Ectodermal cell (in vitro differentiated cells): ENCODE data around the gene ANKS3.

Source experiments
- H3K27ac ChIP-seq: 2 replicates; pipeline ENCODE4 v1.7.0; 2013; ENCODE audit warnings: mild to moderate bottlenecking, low read depth, low read length; ENCODE audit not compliant: insufficient read depth, poor library complexity, severe bottlenecking
- H3K27me3 ChIP-seq: 2 replicates; pipeline ENCODE4 v1.7.0; 2013; ENCODE audit warnings: mild to moderate bottlenecking, low read length; ENCODE audit not compliant: insufficient read depth, control insufficient read depth, poor library complexity, severe bottlenecking
- H3K36me3 ChIP-seq: one replicate; pipeline ENCODE4 v1.7.0; 2013; ENCODE audit warnings: low read length; ENCODE audit not compliant: control insufficient read depth, insufficient read depth
- H3K4me1 ChIP-seq: one replicate; pipeline ENCODE4 v1.7.0; 2013; ENCODE audit warnings: low read length; ENCODE audit not compliant: control insufficient read depth, insufficient read depth
- H3K4me3 ChIP-seq: 2 replicates; pipeline ENCODE4 v1.7.0; 2013; ENCODE audit warnings: low read depth, low read length, control low read depth; ENCODE audit not compliant: insufficient read depth
- H3K9me3 ChIP-seq: 2 replicates; pipeline ENCODE4 v1.7.0; 2013; ENCODE audit warnings: mild to moderate bottlenecking, low read length, moderate library complexity; ENCODE audit not compliant: control insufficient read depth
- WGBS, 2 experiments: methylation state at CpG; one replicate each; pipeline ENCODE4 v1.1.7; 2013; ENCODE audit warnings: missing lambda C conversion rate in 2 of 2; 5-methylcytosine and 5-hydroxymethylcytosine counted together

The ANKS3 gene

DNA sequence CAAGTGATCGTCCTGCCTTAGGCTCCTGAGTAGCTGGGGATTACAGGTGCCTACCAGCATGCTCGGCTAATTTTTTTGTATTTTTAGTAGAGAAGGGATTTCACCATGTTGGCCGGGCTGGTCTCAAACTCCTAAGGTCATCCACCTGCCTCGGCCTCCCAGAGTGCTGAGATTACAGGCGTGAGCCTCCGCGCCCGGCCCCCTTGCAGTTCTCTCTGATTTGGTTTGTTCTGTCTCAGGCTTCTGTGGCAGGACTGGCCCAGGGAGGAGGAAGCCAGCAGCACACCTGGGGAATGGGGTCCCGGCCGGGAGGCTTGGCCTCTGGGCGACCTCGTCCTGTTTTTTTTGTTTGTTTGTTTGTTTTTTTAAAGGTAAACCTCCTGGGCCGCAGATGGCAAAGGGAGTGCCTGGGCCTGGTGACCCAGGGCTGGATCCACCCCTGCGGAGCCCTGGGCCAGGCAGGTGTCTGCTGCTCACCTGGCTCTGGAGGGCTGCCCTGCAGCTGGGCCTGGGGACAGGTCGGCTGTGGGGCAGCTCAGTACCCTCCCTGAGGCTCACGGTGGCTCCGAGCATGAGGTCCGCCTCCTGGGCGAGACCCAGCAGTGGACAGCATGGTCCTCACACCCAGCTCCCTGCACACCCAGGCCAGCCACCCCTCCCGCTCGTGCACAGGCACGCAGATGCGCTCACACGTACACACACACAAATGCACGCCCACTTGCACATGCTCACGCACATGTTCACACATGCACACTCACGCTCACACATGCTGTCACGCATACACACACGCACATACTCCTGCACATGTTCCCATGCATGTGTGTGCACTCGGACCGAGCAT, 44.0 kb downstream of the ANKS3 start:
- no peak overlapping the region for H3K4me3 ChIP-seq
- 91 to 93% methylated on average over 31 of the region's 31 CpGs for WGBS, 2 experiments
- H3K36me3 ChIP-seq = no peaks in the 10 kb centered on the region
- no peak overlapping the region for H3K27ac ChIP-seq
- H3K27me3 ChIP-seq = no peaks in the 10 kb centered on the region
- H3K9me3 ChIP-seq = no peaks in the 10 kb centered on the region
- H3K4me1 ChIP-seq = peaks cover 9% of the 10 kb centered on the region

- Histone ChIP-seq H3K36me3 (no peaks in the 10 kb centered on the region), H3K27ac (no peak overlapping the region), H3K27me3 (no peaks in the 10 kb centered on the region), H3K9me3 (no peaks in the 10 kb centered on the region), H3K4me3 (no peak overlapping the region), H3K4me1 (peaks cover 7% of the 10 kb centered on the region)
- 93 to 96% methylated on average over 21 of the region's 21 CpGs for WGBS, 2 experiments
Measured at GRCh38 chr16:4689091-4689671, 44.9 kb downstream of the ANKS3 start.

DNA sequence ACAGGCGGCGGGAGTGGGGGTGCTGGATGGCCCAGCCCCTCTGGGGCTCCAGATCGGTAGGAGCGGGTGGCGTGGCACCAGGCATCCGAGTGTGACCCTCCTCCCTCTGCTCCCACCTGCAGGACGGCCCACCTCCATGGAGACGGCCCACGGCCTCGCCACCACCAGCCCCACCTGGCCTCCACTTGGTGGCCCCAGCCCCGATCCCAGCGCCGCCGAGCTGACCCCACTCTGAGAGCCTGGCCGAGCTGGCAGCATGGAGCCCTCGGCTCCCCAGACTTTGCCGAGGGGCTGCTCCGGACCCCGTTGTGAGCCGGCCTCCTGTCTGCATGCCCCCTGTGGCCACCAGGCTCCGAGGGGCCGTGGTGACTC, 45.4 kb downstream of the ANKS3 start:
- no peak overlapping the region for H3K4me3 ChIP-seq
- peaks cover 7% of the 10 kb centered on the region for H3K4me1 ChIP-seq
- H3K27ac ChIP-seq = no peak overlapping the region
- 95% methylated on average over 22 of the region's 22 CpGs for WGBS, 2 experiments
- H3K27me3 ChIP-seq = no peaks in the 10 kb centered on the region
- H3K9me3 ChIP-seq = no peaks in the 10 kb centered on the region
- H3K36me3 ChIP-seq = no peaks in the 10 kb centered on the region

GRCh38 chr16:4687946-4688673, 46.0 kb downstream of the ANKS3 start:
- Histone ChIP-seq H3K36me3 (no peaks in the 10 kb centered on the region), H3K4me1 (peaks cover 7% of the 10 kb centered on the region), H3K27me3 (no peaks in the 10 kb centered on the region), H3K27ac (no peak overlapping the region), H3K4me3 (no peak overlapping the region), H3K9me3 (no peaks in the 10 kb centered on the region)
- 92 to 94% methylated on average over 39 of the region's 39 CpGs for WGBS, 2 experiments

GRCh38 chr16:4687416-4687815, 46.7 kb downstream of the ANKS3 start:
- peaks cover under 1% of the 10 kb centered on the region for H3K36me3 ChIP-seq
- no peaks in the 10 kb centered on the region for H3K27me3 ChIP-seq
- peaks cover 5% of the 10 kb centered on the region for H3K4me1 ChIP-seq
- no peak overlapping the region for H3K4me3 ChIP-seq
- 87 to 94% methylated on average over 8 of the region's 8 CpGs for WGBS, 2 experiments
- no peak overlapping the region for H3K27ac ChIP-seq
- no peaks in the 10 kb centered on the region for H3K9me3 ChIP-seq

- WGBS, 2 experiments = 91 to 92% methylated on average over 27 of the region's 27 CpGs
- H3K4me1 ChIP-seq = no peaks in the 10 kb centered on the region
- H3K9me3 ChIP-seq = no peaks in the 10 kb centered on the region
- H3K36me3 ChIP-seq = peaks cover 7% of the 10 kb centered on the region
- H3K27ac ChIP-seq = no peak overlapping the region
- H3K27me3 ChIP-seq = no peaks in the 10 kb centered on the region
- no peak overlapping the region for H3K4me3 ChIP-seq
Measured at GRCh38 chr16:4686497-4687210, 47.4 kb downstream of the ANKS3 start.

GRCh38 chr16:4685776-4686496, 48.1 kb downstream of the ANKS3 start:
- Histone ChIP-seq H3K36me3 (peaks cover 7% of the 10 kb centered on the region), H3K27me3 (no peaks in the 10 kb centered on the region), H3K9me3 (no peaks in the 10 kb centered on the region), H3K4me1 (no peaks in the 10 kb centered on the region), H3K4me3 (no peak overlapping the region), H3K27ac (no peak overlapping the region)
- WGBS, 2 experiments = 94 to 96% methylated on average over 37 to 38 of the region's 38 CpGs

GRCh38 chr16:4685292-4685691, 48.8 kb downstream of the ANKS3 start:
- Histone ChIP-seq H3K27ac (no peak overlapping the region), H3K9me3 (no peaks in the 10 kb centered on the region), H3K4me3 (no peak overlapping the region), H3K4me1 (no peaks in the 10 kb centered on the region), H3K36me3 (peaks cover 7% of the 10 kb centered on the region), H3K27me3 (no peaks in the 10 kb centered on the region)
- WGBS, 2 experiments = 94 to 95% methylated on average over 13 of the region's 13 CpGs

DNA sequence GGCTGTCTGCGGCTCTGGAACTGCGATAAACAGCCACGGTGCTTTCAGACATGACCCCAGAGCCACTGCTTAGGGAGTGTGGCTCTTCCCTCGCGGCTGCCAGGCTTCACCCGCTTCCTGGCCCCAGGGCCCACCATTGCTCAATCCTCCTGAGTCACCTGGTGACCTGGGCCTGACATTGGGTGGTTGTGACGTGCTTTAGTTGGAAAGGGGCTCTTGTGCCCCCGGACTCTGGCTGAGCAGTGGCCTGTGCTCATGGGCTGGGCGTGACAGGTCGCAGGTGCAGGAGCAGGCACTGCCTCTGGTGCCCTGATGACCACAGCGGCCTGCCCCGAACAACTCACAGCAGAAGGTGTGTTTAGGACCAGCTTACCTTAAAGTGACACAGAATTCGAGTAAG, 49.3 kb downstream of the ANKS3 start:
- Histone ChIP-seq H3K27ac (no peak overlapping the region), H3K4me1 (no peaks in the 10 kb centered on the region), H3K9me3 (no peaks in the 10 kb centered on the region), H3K27me3 (no peaks in the 10 kb centered on the region), H3K36me3 (peaks cover 7% of the 10 kb centered on the region), H3K4me3 (no peak overlapping the region)
- 95 to 97% methylated on average over 13 of the region's 13 CpGs for WGBS, 2 experiments
